DMS114 treated with DMSO at 0.1 percent for 48 hours (cell line): Measurements from ENCODE around the gene ANKS6.

ENCODE experiments used
- DNase-seq: peaks from one replicate; lab custom pipeline; 2025; ENCODE audit not compliant: unreplicated experiment; lab: John Stamatoyannopoulos, UW

Gene ANKS6

DNA sequence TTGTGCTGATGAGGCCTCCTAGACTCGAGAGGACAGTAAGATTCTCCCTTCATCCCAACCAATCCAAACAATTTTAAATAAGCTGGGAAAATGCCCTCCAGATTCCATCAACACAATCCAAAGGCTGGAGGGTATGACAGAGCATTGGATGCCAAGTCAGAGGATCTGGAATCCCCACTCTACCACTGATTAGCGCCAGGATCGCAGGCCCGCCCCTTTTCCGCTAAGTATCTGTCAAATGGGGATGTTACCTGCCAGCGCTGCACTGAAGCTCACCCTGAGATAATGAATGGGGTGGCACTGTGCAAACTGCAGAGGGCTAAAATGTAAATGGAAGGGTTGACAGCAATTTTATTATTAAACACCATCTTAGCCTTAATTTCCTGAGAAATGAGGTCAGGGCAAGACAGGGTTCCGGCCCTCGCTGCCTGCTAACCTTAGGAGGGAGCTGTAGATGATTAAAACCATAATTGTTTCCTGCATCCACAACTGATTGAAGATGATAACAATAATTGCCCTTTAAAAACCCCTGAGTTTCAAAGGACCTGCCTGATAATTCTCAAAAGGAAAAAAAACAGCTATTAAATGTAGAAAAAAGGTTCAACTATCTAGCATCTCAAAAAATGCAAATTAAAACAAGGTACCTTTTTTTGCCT lies 56.0 kb downstream of the ANKS6 start:
- no peak for DNase-seq

- no peak for DNase-seq
Observed at GRCh38 chr9:98738741-98739140, 57.6 kb downstream of the ANKS6 start.

- DNase-seq, result no peak
Observed at GRCh38 chr9:98736226-98736625, 60.1 kb downstream of the ANKS6 start.

- no peak for DNase-seq
Observed at GRCh38 chr9:98732801-98733200, 63.6 kb downstream of the ANKS6 start.

DNA sequence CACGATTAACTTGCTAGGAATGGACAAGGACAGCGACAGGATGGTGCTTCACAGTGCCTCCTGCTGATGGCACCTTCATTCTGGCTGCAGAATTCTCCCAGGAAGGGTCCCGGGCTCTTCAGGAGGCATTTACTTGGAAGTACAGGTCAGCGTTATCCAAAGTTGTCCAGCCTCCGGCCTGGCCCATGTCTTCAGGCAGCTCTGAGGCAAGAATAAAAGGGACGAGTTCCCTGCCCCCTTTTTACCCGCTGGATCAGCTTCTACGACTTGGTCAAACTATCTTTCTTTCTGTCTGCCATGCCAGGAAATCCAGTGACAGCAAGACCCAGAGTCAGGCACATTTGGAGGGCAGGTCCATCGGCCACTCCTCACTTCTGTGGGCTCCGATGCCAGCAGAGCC lies 64.3 kb downstream of the ANKS6 start:
- no peak for DNase-seq

GRCh38 chr9:98730871-98731270 lies 65.5 kb downstream of the ANKS6 start:
- no peak for DNase-seq

DNA sequence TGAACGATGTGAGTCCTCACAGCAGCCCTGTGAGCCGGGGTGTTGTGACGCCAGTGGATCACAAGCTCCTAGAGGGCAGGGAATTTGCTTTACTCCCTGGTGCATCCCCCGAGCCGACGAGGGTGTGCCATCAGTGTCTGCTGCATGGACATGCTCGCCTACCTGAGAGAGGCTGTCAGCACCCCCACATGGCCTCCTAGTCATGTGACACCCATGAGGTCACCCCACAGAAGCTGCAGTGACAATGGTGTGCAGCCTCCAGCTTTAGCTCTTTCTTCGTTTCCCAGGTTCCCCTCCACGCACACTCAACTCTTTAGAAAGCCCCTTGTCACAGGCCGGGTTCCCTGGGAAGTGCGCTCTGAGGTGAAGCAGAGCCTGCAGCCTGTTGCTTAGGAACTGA lies 67.9 kb downstream of the ANKS6 start:
- no peak for DNase-seq

DNA sequence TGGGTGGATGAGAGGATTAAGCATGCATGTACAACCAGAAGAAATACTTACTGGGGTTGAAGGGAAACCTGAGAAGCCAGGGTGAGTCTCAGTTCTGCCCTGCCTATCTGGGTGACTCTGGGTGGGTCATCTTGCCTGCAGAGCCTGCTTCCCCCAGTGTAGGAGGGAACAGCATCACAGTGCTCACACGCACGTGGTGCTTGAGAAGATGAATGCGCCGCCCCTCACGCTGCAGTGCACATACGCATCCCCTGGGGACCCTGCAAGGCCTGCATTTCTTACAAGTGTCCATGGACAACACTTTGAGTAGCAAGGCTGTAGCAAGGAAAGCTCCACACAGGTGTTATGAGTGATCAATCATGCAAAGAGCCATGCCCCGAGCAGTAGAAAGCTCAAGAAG lies 68.9 kb downstream of the ANKS6 start:
- no peak for DNase-seq

DNA sequence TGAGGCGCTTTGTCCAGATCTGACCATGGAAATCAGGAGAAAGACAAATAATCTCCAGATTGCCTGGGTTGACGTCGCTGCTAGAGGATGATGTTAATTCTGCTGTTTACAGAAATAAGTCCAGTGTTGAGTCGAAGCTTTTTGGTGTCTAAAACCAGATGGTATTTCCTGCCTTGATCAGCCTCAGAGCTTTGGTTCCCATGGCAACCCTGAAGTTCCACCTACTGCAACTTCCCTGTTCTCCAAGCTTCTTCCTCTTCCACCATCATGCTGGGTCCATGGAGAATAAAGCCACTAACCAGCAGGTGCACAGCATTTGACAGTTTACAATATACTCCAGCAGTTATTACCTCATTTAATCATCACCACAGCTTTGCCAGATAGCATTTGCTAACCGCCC lies 69.6 kb downstream of the ANKS6 start:
- DNase-seq, result no peak

DNA sequence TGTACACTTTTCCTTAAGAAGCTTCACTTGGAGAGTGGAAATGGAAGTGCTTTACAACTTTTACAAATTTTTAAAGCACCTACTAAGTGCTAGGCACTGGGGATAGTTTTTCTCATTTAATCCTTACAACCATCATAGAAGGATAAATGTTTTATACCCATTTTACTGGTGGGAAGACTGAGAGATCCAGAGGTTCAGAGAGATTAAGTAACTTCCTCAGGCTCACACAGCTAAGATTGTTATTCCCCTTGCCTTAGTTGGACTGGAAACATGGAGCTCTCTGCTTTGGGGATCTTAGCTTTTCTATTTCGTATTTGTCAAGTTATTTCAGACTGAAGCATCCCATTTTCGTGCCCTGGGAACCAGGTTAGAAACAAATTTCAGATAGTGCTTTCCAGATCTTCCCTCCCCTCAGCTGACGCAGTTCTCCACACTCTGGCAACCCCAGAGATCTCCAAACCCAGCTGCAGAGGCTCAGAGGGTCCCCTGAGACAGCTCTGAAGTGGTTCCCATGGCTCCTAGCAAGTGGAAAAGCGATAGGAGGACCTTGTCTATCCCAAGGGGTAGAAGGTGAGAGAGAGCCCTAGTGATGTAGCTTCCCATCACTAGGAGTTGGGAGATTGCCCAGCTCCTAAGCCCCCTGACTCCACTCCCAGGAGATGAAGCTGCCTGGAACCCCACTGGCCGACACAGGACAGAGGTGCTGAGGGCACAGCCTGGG lies 71.4 kb downstream of the ANKS6 start:
- no peak for DNase-seq

DNA sequence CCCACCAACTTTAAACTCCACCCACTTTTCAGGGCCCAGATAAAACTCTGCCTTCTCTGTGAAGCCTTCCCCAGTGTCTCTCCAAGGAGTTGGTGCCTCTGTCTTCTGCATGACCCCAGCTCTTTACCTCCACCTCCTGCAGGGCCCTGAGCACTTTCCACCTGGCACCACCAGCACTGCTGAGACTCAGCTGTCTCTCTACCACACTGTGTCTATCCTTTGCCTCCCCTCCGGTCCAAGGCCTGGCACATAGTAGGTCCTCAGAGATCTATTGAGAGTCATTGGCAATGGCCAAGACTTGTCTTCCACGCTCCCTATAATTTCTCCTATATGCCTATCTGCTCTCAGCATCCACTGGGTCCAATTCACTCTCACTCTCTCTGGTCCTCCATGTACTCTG lies 74.7 kb downstream of the ANKS6 start:
- no peak for DNase-seq

GRCh38 chr9:98720402-98720801 lies 76.0 kb downstream of the ANKS6 start:
- DNase-seq, result no peak

DNA sequence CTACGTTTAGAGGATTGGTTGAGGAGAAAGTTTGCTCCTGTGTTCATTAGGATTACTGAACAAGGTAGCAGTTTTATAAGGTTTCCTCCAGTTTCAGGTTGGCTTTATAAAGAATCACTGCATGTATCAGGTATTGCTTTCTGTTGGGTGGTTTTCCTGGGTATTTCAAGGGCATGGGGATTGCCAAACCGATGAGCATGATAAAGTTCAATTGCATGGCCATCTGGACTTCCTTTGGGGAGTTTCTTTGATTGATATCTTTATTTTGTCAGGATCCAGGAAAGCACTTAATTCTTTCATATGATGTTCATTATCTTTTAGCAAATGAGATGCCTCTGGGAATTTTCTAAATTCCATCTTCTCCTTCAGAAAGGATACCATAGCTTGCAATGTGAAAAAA lies 77.3 kb downstream of the ANKS6 start:
- DNase-seq, result no peak

GRCh38 chr9:98714833-98715232 lies 81.5 kb downstream of the ANKS6 start:
- DNase-seq, result no peak

- DNase-seq, result no peak
Observed at GRCh38 chr9:98712987-98713386, 83.4 kb downstream of the ANKS6 start.

- DNase-seq, result no peak
Observed at GRCh38 chr9:98709968-98710965, 86.1 kb downstream of the ANKS6 start.

- DNase-seq, result peak; percentile 13
Observed at GRCh38 chr9:98708933-98709911, 87.1 kb downstream of the ANKS6 start, which contains the start of gene GABBR2. Gene GABBR2, minus strand, starts transcription at chr9:98708935. Its CDS starts 198 bp downstream, at chr9:98708737.

DNA sequence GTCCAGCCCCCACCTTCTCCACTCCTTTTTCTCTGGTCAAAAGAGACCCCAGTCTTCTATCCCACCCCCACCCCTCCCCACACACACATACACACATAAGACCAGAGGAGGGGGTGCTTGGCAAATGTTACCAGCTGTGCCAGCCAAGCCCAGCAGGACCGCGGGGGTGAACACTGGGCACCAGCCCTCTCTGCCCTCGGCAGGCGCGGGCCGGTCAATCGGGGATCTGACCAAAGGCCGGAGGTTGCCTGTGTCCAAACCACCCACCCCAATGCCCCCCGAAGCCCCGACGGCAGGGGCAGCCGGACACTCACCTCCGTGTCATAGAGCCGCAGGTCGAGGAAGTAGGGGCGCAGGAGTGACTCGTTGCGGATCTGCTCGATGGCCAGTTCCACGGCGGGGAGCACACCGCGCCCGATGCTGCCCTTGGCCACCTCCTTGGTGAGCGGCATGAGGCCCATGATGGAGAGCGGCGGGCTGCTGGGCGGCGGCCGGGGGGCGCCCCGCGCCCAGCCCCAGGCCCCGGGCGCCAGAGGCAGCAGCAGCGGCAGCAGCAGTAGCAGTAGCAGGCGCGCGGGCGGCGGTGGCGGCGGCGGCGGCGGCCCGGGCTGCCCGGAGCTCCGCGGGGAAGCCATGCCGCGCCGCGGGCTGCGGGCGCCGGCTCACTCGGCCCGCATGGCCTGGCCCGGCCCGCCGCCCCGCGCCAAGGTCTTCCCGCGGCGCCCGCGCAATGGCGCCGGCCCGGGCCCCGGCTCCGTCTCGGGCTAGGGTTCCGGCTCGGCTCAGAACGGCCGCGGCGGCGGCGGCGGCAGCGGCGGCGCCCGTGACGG lies 88.0 kb downstream of the ANKS6 start:
- no peak for DNase-seq
